H1 (cell line): ENCODE results near the gene GSK3B. TPM values are rescaled to one million over a fixed set of nuclear protein-coding genes. Genes with fewer than 3 reads are reported as not detected.

Experiments used
- SP4 ChIP-seq: IDR thresholded peaks from 2 replicates; pipeline ENCODE4 v1.6.1; 2012; ENCODE audit warnings: low read length, inconsistent platforms
- ZNF274 ChIP-seq: IDR thresholded peaks from 2 replicates; pipeline ENCODE4 v1.7.0; 2012; ENCODE audit warnings: low read length, borderline replicate concordance; ENCODE audit errors: extremely low read depth
- polyA plus RNA-seq, 7 experiments: library from polyadenylated mRNA; depleted of rRNA in 3 of 7; stranded (reverse) in 5 of 7; unstranded in 2 of 7; fragments of >200 nt in 5 of 7; fragments of 200-250 nt in 2 of 7; gene quantifications; 1 replicate in 5 of 7; 2 replicates in 1 of 7; 4 replicates in 1 of 7; pipeline versions ENCODE4 v1.2.1 to v1.2.3, GENCODE V29; 2011 to 2013; ENCODE audit warnings: missing spikeins in 2 of 7, mixed read lengths in 2 of 7
- total RNA-seq: library from RNA; stranded (reverse); fragmentation: NEBNext Ultra II Directional; extraction: Animal tissue kit (Norgen Biotek cat#: 25700); gene quantifications from 2 replicates; pipeline ENCODE4 v1.2.1, GENCODE V29; 2021
- TF ChIP-seq, protein P1 (sequence below), 3 experiments: IDR thresholded peaks; 1 replicate in 2 of 3; 2 replicates in 1 of 3; pipeline versions ENCODE4 v1.5.1 to v1.6.1; 2011; ENCODE audit warnings: low read length in 3 of 3, mild to moderate bottlenecking in 3 of 3, inconsistent platforms in 2 of 3, low read depth in 1 of 3, moderate library complexity in 1 of 3; ENCODE audit not compliant: insufficient read depth in 1 of 3; ENCODE audit errors: control extremely low read depth in 1 of 3

The GSK3B gene
- total and polyA plus RNA-seq, 2 of the 8 experiments (the other 6 are each of a cell fraction or from before 2014, with no cell fraction given): 24.2 to 50.7 TPM

DNA sequence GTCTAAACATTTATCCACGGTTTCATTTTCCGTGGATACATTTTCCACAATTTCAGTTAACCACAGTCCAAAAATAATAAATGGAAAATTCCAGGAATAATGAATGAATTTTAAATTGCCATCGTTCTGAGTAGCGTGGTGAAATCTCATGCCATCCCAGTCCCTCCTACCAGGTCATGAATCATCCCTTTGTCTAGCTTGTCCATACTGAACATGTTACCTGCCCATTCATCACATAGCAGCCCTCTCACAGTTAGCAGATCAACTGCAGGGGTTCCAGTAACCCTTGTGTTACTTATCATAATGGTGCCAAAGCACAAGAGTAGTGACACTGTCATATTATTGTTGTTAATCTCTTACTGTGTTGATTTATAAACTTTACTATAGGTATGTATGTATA lies 124.5 kb downstream of the GSK3B start (continued):
- TF ChIP-seq, protein P1, sequence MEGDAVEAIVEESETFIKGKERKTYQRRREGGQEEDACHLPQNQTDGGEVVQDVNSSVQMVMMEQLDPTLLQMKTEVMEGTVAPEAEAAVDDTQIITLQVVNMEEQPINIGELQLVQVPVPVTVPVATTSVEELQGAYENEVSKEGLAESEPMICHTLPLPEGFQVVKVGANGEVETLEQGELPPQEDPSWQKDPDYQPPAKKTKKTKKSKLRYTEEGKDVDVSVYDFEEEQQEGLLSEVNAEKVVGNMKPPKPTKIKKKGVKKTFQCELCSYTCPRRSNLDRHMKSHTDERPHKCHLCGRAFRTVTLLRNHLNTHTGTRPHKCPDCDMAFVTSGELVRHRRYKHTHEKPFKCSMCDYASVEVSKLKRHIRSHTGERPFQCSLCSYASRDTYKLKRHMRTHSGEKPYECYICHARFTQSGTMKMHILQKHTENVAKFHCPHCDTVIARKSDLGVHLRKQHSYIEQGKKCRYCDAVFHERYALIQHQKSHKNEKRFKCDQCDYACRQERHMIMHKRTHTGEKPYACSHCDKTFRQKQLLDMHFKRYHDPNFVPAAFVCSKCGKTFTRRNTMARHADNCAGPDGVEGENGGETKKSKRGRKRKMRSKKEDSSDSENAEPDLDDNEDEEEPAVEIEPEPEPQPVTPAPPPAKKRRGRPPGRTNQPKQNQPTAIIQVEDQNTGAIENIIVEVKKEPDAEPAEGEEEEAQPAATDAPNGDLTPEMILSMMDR (IDR thresholded peaks at IDR 0.05; ENCODE audit: control extremely low read depth in 1 of 3, insufficient read depth in 1 of 3, low read depth in 1 of 3, low read length in 3 of 3): no peak
- TF ChIP-seq ZNF274 (no peak), SP4 (no peak)
